HG03354 (cell line): ENCODE results near the gene TMEM205.
"Not testable (repeated sequence)": the region's sequence is repeated elsewhere in the genome, so short reads cannot be mapped to it uniquely, and the experiment has no call there.

Experiments
- ATAC-seq: cut with Tn5 transposase; IDR thresholded peaks from one replicate; pipeline ENCODE4 v1.9.1; 2021; ENCODE audit warnings: mild to moderate bottlenecking; ENCODE audit not compliant: unreplicated experiment, poor library complexity, severe bottlenecking

Gene TMEM205

DNA sequence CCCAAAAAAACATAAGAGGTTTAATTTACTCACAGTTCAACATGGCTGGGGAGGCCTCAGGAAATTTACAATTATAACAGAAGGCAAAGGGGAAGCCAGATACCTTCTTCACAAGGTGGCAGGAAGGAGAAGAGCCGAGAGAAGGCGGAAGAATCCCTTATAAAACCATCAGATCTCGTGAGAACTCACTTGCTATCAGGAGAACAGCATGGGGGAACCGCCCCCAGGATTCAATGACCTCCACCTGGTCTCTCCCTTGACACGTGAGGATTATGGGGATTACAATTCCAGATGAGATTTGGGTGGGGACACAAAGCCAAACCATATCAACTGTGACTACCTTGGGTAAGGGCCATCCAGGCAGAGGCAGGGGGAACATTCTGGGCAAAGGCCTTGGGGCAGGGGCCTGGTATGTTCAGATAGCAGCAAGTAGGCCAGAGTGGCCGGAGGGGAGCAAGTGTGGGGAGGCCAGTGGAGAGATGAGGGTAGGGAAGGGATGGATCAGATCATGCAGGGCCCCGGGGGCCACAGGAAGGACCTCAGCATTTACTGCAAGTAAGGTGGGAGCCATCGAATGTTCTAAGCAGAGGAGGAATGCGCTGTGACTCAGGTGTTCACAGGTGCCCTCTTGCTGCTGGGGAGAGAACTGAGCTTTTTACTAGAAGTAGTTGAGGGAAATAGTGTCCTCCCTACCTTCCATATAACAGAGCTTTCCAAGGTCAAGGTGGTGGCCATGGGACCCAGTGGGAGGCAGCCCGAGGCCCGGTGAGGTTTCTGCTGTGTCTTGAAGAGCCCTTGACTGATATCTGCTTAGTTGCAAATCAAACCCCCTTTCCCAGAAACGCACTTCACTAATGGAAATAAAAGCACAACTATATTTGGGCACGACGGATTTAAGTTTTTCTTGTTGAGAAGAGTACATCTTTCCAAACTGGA is 24.6 kb downstream of the TMEM205 start:
- ATAC-seq = no peak

DNA sequence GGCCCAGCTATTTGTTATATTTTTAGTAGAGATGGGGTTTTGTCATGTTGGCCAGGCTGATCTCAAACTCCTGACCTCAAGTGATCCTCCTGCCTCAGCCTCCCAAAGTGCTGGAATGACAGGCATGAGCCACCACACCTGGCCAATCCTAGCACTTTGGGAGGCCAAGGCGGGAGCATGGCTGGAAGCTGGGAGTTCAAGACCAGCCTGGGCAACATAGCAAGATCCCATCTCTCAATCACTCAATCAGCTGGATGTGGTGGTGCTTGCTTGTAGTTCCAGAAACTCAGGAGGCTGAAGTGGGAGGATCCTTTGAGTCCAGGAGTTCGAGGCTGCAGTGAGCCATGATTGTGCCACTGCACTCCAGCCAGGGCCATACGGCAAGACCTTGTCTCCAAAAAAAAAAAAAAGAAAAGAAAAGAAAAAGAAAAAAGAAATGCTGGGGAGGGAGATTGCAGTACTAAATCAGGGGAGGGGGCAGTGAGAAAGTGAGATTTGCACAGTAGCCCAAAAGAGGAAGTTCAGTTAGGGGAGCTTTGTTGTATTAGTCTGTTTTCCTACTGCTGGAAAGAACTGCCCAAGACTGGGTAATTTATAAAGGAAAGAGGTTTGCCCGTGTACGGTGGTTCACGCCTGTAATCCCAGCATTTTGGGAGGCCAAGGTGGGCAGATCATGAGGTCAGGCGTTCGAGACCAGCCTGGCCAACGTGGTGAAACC is 25.6 kb downstream of the TMEM205 start:
- ATAC-seq = not testable (repeated sequence)

DNA sequence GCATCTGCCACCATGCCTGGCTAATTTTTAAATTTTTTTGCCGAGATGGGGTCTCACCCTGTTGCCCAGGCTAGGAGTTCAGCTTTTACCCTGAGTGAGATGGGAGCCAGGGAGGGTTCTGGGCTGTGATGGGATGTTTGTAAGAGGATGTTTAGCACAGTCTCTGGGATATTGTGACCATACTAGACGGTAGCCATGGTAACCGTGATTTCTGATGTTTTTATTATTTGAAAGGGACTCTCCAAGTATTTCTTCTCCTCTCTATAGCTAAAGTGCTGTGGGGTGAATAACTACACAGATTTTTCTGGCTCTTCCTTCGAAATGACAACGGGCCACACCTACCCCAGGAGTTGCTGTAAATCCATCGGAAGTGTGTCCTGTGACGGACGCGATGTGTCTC is 39.7 kb downstream of the TMEM205 start:
- no peak for ATAC-seq

DNA sequence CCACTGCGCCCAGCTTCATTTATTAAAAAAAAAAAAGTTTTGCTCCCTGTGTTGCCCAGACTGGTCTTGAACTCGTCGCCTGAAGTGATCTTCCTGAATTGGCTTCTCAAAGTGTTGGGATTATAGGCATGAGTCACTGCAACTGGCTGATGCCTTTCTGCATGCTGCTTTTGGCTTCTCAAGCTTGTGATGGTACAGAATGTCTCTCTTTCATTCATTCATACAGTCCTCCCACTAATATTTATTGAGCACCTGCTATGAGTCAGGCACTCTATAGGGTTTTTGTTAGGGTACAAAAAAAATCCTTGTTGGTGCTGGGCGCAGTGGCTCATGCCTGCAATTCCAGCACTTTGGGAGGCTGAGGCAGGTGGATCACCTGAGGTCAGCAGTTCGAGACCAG is 41.1 kb downstream of the TMEM205 start:
- ATAC-seq = no peak

DNA sequence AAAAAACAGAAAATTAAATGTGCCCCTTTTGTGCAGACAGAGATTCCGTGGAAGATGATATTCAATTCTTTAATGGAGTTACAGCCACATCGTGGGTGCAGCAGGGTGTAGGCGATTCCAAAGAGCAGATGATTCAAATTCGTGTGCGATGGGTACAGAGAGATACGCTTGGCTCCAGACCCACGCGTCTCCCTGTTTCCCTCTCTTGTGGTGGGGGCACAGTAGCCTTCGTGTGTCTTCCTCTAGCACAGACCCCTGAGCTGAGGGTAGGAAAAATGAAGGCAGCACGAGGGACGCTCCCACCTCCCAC is 45.3 kb downstream of the TMEM205 start:
- no peak for ATAC-seq

DNA sequence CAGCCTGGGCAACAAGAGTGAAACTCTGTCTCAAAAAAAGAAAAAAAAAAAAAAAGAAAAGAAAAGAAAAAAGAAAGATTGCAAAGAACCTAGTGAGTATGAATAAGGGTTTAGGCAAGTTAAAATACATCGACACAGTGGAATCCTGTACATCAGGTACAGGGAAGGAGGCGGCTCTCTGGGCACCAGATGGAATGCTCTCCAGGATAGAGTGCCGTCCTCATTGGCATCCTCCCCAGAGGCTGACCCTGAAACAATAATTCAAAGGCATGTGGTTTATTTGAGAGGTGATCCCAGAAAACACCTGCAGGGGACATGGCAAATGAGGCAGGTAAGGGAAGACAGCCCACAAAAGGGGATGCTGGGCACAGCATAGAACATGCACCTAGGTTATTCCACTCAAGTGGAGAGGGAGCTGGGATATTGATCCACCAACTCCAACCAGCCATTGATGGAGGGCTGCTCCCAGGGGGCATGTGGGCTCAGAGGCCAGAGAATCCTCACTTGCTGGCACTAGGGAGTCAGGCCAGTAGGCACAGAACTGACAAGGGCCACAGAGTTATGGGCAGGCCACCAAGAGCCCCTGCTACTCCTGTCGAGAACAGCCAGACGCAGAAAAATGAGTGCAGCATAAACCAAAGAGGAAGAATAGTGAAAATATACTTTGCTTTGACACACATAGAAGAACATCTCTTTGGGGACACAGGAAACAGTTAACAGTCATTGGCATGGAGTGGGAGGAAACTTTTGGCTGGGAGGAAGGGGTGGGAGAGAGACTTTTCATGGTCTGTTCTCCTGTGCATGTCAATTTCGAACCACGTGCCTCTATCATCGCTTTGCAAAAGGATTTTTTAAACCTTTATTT is 45.9 kb downstream of the TMEM205 start:
- no peak for ATAC-seq

DNA sequence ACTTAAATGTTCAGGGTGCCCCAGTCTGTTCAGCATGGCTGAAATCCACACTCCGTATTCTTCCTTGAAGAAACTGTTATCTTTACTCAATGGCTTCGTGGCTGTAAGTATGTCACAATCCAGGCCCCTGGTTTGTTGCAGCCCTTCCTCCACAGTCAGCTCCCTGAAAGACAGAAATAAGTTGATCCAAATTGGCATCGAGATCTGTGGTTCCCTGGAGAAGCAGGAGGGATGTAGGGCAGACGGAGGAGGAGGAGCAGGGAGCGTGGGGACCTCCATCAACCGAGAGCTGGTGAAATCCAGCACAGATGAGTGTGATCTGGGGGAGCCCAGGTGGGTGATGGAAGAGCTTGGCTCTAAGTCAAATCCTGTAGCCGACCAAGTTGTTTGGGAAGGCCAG is 49.8 kb downstream of the TMEM205 start:
- ATAC-seq = no peak

DNA sequence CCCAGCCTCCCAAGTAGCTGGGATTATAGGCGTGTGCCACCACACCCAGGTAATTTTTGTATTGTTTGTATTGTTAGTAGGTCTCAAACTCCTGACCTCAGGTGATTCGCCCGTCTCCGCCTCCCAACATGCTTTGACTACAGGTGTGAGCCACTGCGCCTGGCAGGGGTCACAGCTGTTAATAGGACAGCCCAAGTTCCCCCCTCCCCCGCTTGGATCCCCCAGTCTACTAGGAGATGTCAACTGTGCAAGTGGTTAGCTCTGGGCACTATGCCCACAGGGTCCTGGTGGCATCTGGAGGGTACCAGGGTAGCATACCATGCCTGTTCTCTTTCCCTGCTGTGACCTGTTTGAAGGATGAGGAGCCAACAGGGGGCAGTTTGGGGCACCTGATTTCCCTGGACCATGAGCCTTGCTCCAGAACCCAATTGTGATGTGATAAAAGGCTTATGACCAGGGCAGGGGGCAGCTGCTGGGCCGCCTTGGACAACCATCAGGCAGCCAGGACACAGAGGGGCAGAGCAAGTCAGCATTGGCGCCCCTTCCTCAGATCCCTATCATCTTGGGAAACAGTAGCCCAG is 50.3 kb downstream of the TMEM205 start, which contains the start of gene TSPAN16:
Gene TSPAN16 (plus strand): TSS at position 496 of the 581 bp plus-strand sequence. CDS start 138 bp downstream, outside the sequence.
- ATAC-seq = no peak

DNA sequence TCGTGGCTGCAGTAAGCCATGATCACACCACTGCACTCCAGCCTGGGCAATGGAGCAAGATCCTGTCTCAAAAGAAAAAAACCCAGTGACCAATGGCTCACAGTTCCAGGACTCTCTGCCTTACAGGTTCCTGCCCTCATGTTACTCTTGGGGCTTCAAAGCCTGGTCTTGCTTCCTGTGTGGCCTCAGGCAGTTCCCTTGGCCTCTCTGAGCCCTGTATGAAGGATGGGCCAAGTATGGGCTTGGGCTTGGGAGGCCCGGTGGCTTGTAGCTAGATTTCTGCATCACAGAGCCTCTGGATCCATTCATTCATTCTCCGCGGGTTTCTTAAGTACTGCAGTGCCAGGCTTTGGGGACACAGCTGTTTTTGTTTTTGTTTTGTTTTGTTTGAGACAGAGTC is 50.9 kb downstream of the TMEM205 start:
- ATAC-seq = no peak

DNA sequence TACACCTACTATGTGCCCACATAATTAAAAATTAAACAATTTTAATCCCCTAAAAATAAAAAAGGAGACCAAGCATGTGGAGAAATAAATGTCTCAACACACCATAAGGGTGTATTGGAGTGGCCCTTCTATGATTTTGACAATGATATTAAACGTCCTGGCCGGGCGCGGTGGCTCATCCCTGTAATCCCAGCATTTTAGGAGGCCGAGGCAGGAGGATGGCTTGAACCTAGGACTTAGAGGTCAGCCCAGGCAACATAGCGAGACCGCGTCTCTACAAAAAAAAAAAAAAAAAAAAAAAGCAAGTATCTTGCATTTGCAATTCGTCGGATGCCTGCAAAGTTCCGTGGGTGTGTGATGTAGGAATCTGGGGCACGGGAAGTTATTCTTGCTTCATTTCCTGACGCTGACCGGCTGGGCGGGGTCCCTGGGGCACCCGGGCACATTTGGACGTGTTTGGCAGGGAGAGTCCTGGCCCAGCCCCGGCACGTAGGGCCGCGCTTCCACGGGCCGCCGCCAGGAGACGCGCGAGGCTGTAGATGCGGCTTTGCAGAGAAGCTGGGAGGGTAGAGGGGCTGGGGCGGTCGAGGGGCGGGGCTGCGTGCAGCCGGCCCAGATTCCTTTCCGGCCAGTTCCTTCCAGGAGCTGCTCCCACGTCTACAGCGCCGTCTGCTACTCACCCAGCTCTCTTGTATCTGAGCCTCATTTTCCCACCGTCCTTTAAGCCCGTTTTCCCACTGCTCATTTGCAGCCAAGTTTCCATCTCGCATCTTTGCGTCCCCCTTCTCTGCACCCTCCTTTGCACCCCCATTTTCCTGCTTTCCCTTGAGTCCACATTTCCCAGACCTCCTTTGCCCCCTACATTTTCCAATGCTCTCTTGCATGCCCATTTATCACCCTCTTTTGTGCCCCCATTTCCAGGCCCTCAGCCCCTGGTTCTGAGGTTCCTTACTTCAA is 52.4 kb downstream of the TMEM205 start:
- no peak for ATAC-seq
